GM12878 (cell line): ENCODE measurements around the gene KLF15. TPM values are rescaled to one million over a fixed set of nuclear protein-coding genes. Genes with fewer than 3 reads are reported as not detected.

Experiments
- ATAC-seq: fragments of 200-7000 bp; cut with Tn5 transposase; 3 replicates; pipeline ENCODE4 v1.9.1; 2020; ENCODE audit warnings: mild to moderate bottlenecking, moderate library complexity
- BruUV-seq: library from RNA; stranded (reverse); fragments of 400-500 nt; replicated peaks from 2 replicates; lab custom pipeline; 2021; lab: Mats Ljungman, UMichigan
- CTCF ChIA-PET: fragments of 300-600 bp; sonication (Branson Sonifier 250); formaldehyde crosslinking; extraction: SDS; loops from one replicate; lab custom pipeline; 2021; ENCODE audit warnings: inconsistent platforms; lab: Yijun Ruan, JAX
- POLR2A ChIA-PET: fragments of 350-600 bp; formaldehyde crosslinking; extraction: SDS; loops from one replicate; lab custom pipeline; 2021; ENCODE audit warnings: inconsistent platforms; lab: Charles Lee
- RAD21 ChIA-PET: fragments of 300-600 bp; sonication (Branson Sonifier 250); formaldehyde crosslinking; loops from one replicate; lab custom pipeline; 2023; ENCODE audit warnings: antibody characterized with exemption; ENCODE audit not compliant: unreplicated experiment; lab: Charles Lee
- SMC1A ChIA-PET: fragments of 300-600 bp; sonication (Branson Sonifier 250); formaldehyde crosslinking; loops from one replicate; lab custom pipeline; 2023; ENCODE audit not compliant: unreplicated experiment, uncharacterized antibody; lab: Charles Lee
- DNase-seq: peaks from one replicate; pipeline ENCODE4 v3.0.0-alpha.2; 2011; ENCODE audit warnings: low read depth, low spot score
- FAIRE-seq: peaks from 3 replicates; lab custom pipeline; 2011; peaks lifted over from hg19 to GRCh38; lab: Jason Lieb, UNC
- H2AFZ ChIP-seq: 2 replicates; pipeline ENCODE4 v1.6.0; 2011; ENCODE audit warnings: low read depth, low read length, control low read depth; ENCODE audit not compliant: control insufficient read depth
- H3K27ac ChIP-seq: 2 replicates; pipeline ENCODE4 v1.5.1; 2011; ENCODE audit warnings: control low read depth; ENCODE audit not compliant: control insufficient read depth, insufficient read depth
- H3K27me3 ChIP-seq, 2 experiments: replicated peaks in 1 of 2; 2 replicates each; pipeline versions ENCODE4 v1.6.0 to v1.6.1; 2011; ENCODE audit warnings: low read length in 1 of 2; ENCODE audit not compliant: control insufficient read depth in 2 of 2, insufficient read depth in 2 of 2
- H3K36me3 ChIP-seq, 2 experiments: 2 replicates each; pipeline ENCODE4 v1.5.1; 2011; ENCODE audit warnings: low read length in 1 of 2; ENCODE audit not compliant: control insufficient read depth in 2 of 2, insufficient read depth in 2 of 2
- H3K4me1 ChIP-seq: 2 replicates; pipeline ENCODE4 v1.6.1; 2011; ENCODE audit warnings: mild to moderate bottlenecking, low read length, moderate library complexity, mixed read lengths; ENCODE audit not compliant: control insufficient read depth, insufficient read depth
- H3K4me2 ChIP-seq: 2 replicates; pipeline ENCODE4 v1.6.0; 2011; ENCODE audit warnings: control low read depth; ENCODE audit not compliant: control insufficient read depth, insufficient read depth
- H3K4me3 ChIP-seq: fragments of 200-600 bp; sonication (generic); 2 replicates; pipeline ENCODE4 v1.5.1; 2016
- H3K79me2 ChIP-seq: 2 replicates; pipeline ENCODE4 v1.6.0; 2011; ENCODE audit warnings: low read length; ENCODE audit not compliant: control insufficient read depth, insufficient read depth
- H3K9ac ChIP-seq: 2 replicates; pipeline ENCODE4 v1.8.0; 2011; ENCODE audit warnings: low read length, control low read depth, mixed read lengths; ENCODE audit not compliant: control insufficient read depth, insufficient read depth
- H3K9me3 ChIP-seq: replicated peaks from 3 replicates; pipeline ENCODE4 v1.5.1; 2011; ENCODE audit warnings: mild to moderate bottlenecking, low read length; ENCODE audit not compliant: control insufficient read depth, insufficient read depth
- H4K20me1 ChIP-seq: 2 replicates; pipeline ENCODE4 v1.6.0; 2011; ENCODE audit not compliant: control insufficient read depth, insufficient read depth
- ASH2L ChIP-seq: fragments of 300-600, 200-600 bp; sonication (generic); IDR thresholded peaks from 2 replicates; pipeline ENCODE4 v1.6.1; 2017; ENCODE audit warnings: low read depth, mild to moderate bottlenecking, borderline replicate concordance
- CEBPB ChIP-seq, 2 experiments: fragments of 150-350 bp in 1 of 2; IDR thresholded peaks; 2 replicates each; pipeline ENCODE4 v1.6.1; 2012 to 2014; ENCODE audit warnings: low read depth in 2 of 2, low read length in 2 of 2, borderline replicate concordance in 1 of 2, inconsistent platforms in 1 of 2
- EED ChIP-seq: sonication (generic); IDR thresholded peaks from 2 replicates; pipeline ENCODE4 v1.6.1; 2016; ENCODE audit warnings: antibody characterized with exemption, low read depth
- NRF1 ChIP-seq: conservative IDR thresholded peaks from 2 replicates; pipeline ENCODE4 v1.6.1; 2011; ENCODE audit warnings: mild to moderate bottlenecking, low read depth, low read length, improper control_type of control experiment
- RELB ChIP-seq: fragments of 450-650 bp; IDR thresholded peaks from 2 replicates; pipeline ENCODE4 v1.6.1; 2017; ENCODE audit warnings: low read depth, mild to moderate bottlenecking, moderate library complexity
- SP1 ChIP-seq: IDR thresholded peaks from one replicate; pipeline ENCODE4 v1.6.1; 2011; ENCODE audit warnings: low read depth, low read length
- SREBF1 ChIP-seq: IDR thresholded peaks from 2 replicates; pipeline ENCODE4 v1.6.1; 2012; ENCODE audit warnings: mild to moderate bottlenecking, low read length
- WGBS: methylation state at CpG from one replicate; pipeline ENCODE4 v1.1.6; 2016; ENCODE audit warnings: low lambda C conversion rate; ENCODE audit not compliant: insufficient replicate concordance, insufficient coverage; ENCODE audit errors: missing lambda C conversion rate; 5-methylcytosine and 5-hydroxymethylcytosine counted together
- in situ Hi-C: fragments of 300-500 bp; cut with MboI; formaldehyde crosslinking; loops from 9 replicates; pipeline ENCODE4 v1.14.3; 2018; ENCODE audit warnings: mixed read lengths
- intact Hi-C: fragments of 100-400 bp; cut with micrococcal nuclease; formaldehyde crosslinking; loops from one replicate; pipeline ENCODE4 v1.14.2; 2022; ENCODE audit not compliant: unreplicated experiment
- polyA plus RNA-seq, 11 experiments: library from polyadenylated mRNA; depleted of rRNA in 4 of 11; unstranded in 6 of 11; stranded (reverse) in 5 of 11; fragments of >200 nt; fragmentation: Nextera tagmentation in 4 of 11; fragmentation: Illumina TruSeq in 1 of 11; extraction: Ambion mirVana in 4 of 11; extraction: Trizol in 1 of 11; gene quantifications; 1 replicate in 1 of 11; 2 replicates in 10 of 11; pipeline versions ENCODE4 v1.2.1 to v1.2.3, GENCODE V29; 2011 to 2016; ENCODE audit warnings: inconsistent platforms in 2 of 11, missing spikeins in 2 of 11, low read depth in 1 of 11
- total RNA-seq, 4 experiments: library from RNA; depleted of rRNA in 3 of 4; stranded (reverse); fragments of >200 nt in 3 of 4; fragmentation: Illumina TruSeq in 1 of 4; extraction: Trizol in 1 of 4; gene quantifications; 2 replicates each; pipeline versions ENCODE4 v1.2.1 to v1.2.3, GENCODE V29; 2013 to 2021

KLF15 gene
- total and polyA plus RNA-seq, 10 of the 15 experiments (the other 5 are each of a cell fraction or from before 2014, with no cell fraction given), result 0.15 TPM; not detected in 9

- H3K9ac ChIP-seq, result no peak overlapping the region
- H3K4me1 ChIP-seq, result no peaks in the 10 kb centered on the region
- CTCF ChIA-PET, result no interaction called here
- no peak overlapping the region for H3K4me2 ChIP-seq
- DNase-seq, result no peak
- no peak overlapping the region for H3K4me3 ChIP-seq
- H3K27ac ChIP-seq, result no peak overlapping the region
- POLR2A ChIA-PET, result no interaction called here
- no peak overlapping the region for H2AFZ ChIP-seq
- no peak for FAIRE-seq
- TF ChIP-seq CEBPB (IDR thresholded peaks at IDR 0.05; ENCODE audit: borderline replicate concordance in 1 of 2, low read depth in 2 of 2, low read length in 2 of 2), result no peak
- TF ChIP-seq SP1, result no peak
- TF ChIP-seq NRF1, result no peak
- no peak for TF ChIP-seq SREBF1
- no peak for TF ChIP-seq EED
- TF ChIP-seq ASH2L, result no peak
- TF ChIP-seq RELB, result no peak
- H3K36me3 ChIP-seq, result no peaks in the 10 kb centered on the region
- SMC1A ChIA-PET, result no interaction called here
- RAD21 ChIA-PET, result no interaction called here
- no peaks in the 10 kb centered on the region for H3K9me3 ChIP-seq
- H4K20me1 ChIP-seq, result no peaks in the 10 kb centered on the region
- WGBS, result 37% methylated on average over 10 of the region's 10 CpGs
- no TSS peak for BruUV-seq
- H3K27me3 ChIP-seq, result 0 out of 4 replicates have a peak, but pooled peaks cover 0 to 4% of the 10 kb centered on the region in 2 experiments
- intact Hi-C loops, result no loop called here
- ATAC-seq, result no peak
- in situ Hi-C loops, result loop anchor here (25.0 kb wide), 1 partner anchor 93 kb away; the partner anchor contains the start of gene CFAP100
- H3K79me2 ChIP-seq, result no peaks in the 10 kb centered on the region
These were observed 62.9 kb downstream of the KLF15 start for GRCh38 chr3:126294211-126294808.
